Posterior cingulate gyrus (tissue), 11 donors: ENCODE results near the gene ZXDC.

Experiments used
- DNase-seq, 10 donors: peaks; one replicate each; pipeline versions ENCODE4 v3.0.0 to v3.0.0-alpha.2; 2020 to 2021; ENCODE audit warnings: mixed read lengths in 3 of 10
- intact Hi-C: fragments of 100-400 bp; cut with DNase I; formaldehyde crosslinking; loops from one replicate; pipeline ENCODE4 v1.15.1; 2023

ZXDC gene, protein sequence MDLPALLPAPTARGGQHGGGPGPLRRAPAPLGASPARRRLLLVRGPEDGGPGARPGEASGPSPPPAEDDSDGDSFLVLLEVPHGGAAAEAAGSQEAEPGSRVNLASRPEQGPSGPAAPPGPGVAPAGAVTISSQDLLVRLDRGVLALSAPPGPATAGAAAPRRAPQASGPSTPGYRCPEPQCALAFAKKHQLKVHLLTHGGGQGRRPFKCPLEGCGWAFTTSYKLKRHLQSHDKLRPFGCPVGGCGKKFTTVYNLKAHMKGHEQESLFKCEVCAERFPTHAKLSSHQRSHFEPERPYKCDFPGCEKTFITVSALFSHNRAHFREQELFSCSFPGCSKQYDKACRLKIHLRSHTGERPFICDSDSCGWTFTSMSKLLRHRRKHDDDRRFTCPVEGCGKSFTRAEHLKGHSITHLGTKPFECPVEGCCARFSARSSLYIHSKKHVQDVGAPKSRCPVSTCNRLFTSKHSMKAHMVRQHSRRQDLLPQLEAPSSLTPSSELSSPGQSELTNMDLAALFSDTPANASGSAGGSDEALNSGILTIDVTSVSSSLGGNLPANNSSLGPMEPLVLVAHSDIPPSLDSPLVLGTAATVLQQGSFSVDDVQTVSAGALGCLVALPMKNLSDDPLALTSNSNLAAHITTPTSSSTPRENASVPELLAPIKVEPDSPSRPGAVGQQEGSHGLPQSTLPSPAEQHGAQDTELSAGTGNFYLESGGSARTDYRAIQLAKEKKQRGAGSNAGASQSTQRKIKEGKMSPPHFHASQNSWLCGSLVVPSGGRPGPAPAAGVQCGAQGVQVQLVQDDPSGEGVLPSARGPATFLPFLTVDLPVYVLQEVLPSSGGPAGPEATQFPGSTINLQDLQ

DNA sequence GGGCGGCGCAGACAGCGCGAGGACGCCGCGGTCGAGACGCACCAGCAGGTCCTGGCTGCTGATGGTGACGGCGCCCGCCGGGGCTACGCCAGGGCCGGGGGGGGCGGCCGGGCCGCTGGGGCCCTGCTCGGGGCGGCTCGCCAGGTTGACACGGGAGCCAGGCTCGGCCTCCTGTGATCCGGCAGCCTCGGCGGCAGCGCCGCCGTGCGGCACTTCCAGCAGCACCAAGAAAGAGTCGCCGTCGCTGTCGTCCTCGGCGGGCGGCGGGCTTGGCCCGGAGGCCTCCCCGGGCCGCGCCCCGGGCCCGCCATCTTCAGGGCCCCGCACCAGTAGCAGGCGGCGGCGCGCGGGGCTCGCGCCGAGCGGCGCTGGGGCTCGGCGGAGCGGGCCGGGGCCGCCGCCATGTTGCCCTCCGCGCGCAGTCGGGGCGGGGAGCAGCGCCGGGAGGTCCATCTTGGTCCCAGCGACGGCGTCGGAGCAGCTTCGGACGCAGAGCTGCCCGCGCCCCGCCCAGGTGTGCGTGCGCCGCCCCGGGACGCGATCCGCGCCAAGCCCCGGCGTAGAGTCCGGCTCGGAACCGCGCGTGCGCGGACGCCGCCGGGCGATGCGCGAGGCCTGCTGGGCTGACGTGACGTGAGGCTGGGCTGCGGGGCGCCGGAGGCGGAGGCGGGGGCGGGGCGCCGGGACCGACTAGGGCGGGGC lies at the start of gene ZXDC:
ZXDC (minus strand) TSS at position 479 of the 702 bp plus-strand sequence; CDS start at position 453, 26 bp downstream.
- DNase-seq = peak; percentile 86 to 99 (median 92)
- intact Hi-C loops = loop anchor here (1.0 to 10.0 kb wide), 3 partner anchors 81 to 211 kb away; partner anchors contain the start of genes CFAP100 and KLF15

DNA sequence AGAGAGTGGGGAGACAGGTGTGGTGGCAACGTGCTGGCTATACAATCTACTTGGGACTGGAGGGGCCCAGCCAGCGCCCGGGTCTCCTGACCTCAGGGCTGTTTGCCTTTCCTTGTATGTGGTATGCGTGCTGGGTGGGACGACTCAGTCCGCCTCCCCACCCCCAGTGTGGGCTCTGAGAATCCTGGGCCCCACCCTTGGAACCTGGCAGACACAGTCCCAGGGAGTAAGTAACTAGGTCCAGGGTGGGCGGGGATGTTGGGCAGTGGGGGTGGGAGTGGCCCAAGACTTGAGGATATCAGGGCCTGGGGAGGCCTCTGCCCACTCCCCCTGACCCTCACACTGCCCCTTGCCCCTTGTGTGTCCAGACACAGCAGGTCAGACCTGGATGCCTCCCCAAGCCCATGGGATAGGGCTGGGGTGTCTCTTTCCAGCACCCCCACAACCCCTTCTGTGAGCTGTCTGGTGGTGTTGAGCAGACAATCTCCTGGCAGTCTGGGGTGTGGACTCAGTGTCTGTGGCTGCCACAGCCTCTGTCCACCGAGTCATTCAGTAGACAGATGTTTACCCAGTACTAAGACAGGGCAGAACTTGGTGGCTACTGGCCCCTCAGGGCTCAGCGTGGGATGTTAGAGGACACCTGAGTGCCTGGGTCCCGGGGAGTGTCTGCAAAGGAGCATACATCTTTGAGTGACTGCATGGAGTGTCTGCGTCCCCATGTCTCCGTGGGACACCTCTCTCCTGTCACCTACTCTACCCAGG lies 49.6 kb upstream of the ZXDC start:
- DNase-seq = peak in 3 of 10 donors; percentile 8 to 75 (median 64)
- intact Hi-C loops = no loop called here

DNA sequence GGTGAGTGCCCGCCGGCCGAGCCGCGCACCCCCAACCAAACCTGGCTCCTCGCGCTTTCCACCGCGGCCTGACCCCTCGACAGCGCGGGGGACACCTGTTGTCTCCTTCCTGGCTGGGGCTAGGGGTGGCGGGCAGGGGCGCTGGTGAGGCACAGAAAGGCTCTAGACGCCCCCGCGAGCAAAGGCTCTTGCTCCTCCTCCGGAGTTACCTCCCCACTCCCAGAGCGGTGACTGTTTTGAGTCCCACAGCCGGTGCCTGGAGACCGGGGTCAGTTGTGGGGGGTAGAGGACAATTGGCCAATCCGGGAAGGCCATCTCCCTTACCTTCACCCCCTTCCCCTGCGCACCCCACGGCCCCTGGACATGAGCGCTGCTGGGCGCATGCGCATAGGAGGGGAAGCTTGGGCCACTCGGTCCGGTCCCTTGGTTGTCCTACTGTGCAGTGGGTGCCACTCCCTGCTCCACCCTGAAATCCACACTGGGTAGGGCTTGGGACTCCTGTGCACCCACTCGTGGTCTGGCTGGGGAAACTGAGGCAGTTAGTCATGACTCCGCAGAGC lies 48.8 kb upstream of the ZXDC start:
- peak in 5 of 10 donors; percentile 8 to 86 (median 81) for DNase-seq
- intact Hi-C loops = loop anchor here (5.0 kb wide), 4 partner anchors 83 to 1023 kb away; partner anchors contain the start of gene PLXNA1

DNA sequence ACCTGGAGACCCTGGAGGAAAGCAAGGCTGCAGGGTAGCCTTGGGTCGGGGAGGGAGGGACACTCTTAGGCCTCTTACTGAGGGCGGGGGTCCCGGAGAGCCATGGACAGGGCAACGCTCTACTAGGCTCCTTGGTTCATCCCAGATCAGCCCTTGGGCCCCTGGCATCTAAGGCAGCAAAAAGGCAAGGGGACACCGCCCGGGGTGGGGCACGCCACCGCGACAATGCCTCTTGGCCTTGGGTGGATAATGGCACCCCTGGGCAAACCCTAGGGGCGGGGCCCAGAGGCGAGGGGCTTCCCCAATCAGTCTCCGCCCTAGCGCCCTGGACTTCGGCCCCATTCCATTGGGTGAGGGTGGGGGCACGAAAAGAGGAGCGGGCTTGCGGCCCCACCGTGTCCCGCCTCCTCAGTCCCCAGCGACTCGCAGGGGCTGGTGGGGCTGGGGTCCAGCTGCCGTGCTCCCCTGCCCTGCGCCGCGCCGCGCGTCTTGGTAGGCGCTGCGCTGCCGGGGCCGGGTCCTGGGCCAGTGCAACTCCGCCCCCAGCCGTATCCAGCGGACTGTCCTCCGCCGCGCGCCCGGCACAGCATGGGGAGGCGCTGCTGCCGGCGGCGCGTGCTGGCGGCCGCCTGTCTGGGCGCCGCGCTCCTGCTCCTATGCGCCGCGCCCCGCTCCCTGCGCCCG lies 48.2 kb upstream of the ZXDC start, which contains the start of gene CHST13:
CHST13 (plus strand) TSS at position 411 of the 684 bp plus-strand sequence; CDS start at position 589, 178 bp downstream.
- peak in 7 of 10 donors; percentile 11 to 92 (median 34) for DNase-seq
- intact Hi-C loops = loop anchor here (5.0 kb wide), 4 partner anchors 83 to 1023 kb away; partner anchors contain the start of gene PLXNA1

DNA sequence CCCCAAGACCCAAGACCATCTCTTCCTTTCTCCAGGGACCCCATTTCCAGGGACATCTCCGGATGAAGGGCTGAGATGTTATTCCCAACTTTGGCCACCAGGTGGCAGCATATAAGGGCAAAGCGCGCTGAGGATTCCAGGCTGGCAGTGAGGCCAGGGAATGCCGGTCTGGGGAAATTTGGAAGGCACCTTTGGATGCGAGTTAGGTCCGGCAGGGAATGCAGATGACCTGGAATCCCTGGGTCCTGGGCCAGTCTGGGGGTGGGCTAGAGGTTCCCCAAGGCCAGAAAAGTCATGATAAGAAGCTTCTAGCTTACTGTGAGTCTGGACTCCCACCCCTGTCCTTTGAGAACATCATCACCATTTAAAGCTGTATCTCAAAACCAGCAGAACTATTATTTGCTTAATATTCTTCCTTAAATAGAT lies 46.7 kb upstream of the ZXDC start:
- intact Hi-C loops = loop anchor here (5.0 kb wide), 4 partner anchors 85 to 1025 kb away; partner anchors contain the start of gene PLXNA1
- DNase-seq = peak; percentile 38 to 94 (median 70)

DNA sequence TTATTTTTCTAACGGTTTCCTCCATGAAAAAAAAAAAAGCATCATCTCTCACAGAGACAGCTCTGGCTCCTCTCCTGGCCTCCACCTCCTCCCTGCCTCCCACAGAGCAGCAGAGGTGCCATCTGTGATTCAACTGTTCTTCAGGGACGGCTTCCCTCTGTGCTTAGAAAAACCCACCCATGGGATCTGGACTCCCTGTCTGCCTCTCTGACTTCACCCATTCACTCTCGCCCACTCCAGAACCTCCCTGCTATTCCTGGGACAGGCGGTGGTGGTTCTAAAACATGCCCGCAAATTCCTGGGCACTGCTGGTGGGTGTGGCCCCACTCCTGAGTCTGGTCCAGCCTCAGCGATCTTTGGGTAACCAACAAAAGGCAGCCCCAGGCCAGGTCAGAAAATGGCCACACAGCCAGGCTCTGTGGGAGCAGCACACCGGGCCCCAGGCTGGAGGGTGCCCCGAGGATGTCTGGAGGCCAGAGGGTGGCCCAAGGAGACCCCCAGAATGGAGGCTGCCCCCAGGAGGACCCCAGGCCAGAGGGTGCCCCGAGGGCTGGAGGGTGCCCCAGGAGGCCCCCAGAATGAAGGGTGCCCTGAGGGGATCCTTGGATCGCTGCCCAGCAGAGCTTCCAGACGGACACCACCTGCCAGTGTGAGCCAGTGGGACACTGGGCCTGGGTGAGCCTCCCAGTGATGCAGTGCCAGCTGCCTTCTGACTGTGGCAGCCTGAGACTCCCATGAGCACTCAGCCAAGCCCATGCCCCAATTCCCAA lies 45.6 kb upstream of the ZXDC start:
- DNase-seq = peak in 8 of 10 donors; percentile 47 to 93 (median 66)
- intact Hi-C loops = loop anchor here (5.0 kb wide), 4 partner anchors 86 to 1026 kb away; partner anchors contain the start of gene PLXNA1

DNA sequence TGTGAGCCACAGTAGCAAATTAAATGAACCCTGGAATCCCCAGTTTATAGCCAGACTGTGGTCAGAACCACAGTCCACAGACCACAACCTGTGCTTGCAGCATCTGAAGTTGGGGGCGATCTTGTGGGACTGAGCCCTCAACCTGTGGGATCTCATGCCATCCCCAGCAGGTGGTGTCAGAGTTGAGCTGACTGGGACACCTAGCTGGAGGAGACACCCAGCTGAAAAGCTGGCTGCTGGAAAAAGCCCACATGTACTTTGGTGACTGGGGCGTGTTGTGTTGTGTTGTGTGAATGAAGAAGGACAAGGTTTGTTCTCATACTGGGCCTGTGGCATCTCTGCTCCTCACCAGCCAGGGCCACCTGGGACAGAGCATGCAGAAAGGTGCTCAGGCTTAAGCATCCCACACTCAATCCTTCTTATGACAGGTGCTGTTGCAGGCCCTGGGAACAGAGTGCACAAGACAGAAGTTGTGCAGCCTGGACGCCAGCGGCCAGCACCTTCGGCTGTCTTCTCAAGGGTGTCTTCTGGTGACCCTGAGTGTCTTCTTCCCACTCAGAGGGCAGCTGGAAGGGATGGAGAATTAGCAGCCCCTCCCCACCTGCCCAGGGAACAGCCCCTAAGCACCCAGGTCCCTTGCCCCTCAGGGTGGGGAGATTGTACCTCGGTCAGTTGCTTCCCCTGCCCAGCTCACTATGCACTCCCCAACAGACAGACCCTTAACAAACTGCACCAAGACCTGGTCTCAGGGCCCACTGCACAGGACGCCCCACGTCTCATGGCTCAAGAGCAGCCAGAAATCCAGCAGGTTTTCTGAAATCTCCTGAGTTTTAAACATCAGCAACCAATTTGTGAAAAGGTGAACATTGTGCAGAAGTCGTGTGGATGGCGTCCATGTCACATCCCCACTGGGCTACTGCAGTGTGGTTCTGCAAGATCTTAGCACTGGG lies 44.1 kb upstream of the ZXDC start:
- intact Hi-C loops = loop anchor here (5.0 kb wide), 4 partner anchors 88 to 1028 kb away; partner anchors contain the start of gene PLXNA1
- peak in 3 of 10 donors; percentile 31 to 68 (median 57) for DNase-seq

DNA sequence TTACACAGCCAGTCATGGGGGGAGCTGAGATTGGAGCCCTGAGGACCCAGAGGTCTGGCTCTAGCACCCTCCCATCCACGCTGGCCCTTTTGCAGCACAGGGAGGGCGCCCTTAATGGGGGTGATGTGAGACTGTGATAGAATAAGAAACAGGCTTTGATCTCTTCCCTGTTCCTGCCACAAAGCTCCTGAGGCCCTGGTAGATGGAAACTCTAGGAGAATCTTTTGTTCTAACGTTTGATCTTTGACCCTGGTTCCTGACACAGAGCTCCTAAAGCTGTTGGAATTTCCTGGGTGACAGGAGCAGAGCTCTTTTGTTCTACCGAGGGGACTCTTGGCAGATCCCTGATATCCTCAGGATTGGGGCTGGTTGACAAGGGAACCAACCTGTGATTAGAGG lies 43.1 kb upstream of the ZXDC start:
- intact Hi-C loops = no loop called here
- peak in 1 of 10 donors; percentile 14 for DNase-seq

DNA sequence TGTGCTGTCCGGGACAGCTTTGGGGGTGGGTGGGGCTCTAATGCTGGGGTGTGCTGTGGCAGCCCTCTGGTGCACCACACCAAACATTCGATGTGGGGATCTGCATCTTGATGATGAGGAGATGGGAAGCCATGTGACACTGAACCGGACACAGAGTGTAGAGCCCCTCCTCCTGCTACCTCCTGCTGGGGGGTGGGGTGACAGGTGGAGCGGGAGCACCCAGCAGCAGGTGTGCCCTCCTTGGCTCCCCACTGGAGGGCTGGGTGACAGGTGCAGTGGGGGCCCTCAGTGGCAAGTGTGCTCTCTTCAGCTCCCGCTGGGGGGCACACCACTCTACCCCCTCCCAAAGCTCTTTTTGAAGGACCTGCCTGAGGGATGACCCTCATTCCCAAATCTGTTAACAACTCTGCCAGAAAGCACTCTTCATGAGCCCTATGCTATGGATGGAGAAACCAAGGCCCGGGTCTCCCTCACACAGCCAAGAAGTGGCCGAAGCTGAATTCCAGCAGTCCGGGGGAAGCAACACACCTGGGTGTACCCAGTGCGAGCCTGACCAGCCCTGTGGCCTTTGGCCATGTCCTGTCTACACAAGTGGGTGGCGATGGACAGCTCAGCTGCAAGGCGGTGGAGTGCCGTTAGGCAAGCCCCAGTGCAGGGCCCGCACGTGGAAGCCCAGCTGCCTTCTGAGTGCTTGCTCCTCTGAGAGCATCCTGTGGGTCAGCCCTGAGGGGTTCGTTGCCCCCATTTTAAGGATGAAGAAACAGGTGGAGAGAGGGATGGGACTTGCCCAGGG lies 42.5 kb upstream of the ZXDC start:
- peak in 3 of 10 donors; percentile 58 to 65 (median 60) for DNase-seq
- intact Hi-C loops = no loop called here

DNA sequence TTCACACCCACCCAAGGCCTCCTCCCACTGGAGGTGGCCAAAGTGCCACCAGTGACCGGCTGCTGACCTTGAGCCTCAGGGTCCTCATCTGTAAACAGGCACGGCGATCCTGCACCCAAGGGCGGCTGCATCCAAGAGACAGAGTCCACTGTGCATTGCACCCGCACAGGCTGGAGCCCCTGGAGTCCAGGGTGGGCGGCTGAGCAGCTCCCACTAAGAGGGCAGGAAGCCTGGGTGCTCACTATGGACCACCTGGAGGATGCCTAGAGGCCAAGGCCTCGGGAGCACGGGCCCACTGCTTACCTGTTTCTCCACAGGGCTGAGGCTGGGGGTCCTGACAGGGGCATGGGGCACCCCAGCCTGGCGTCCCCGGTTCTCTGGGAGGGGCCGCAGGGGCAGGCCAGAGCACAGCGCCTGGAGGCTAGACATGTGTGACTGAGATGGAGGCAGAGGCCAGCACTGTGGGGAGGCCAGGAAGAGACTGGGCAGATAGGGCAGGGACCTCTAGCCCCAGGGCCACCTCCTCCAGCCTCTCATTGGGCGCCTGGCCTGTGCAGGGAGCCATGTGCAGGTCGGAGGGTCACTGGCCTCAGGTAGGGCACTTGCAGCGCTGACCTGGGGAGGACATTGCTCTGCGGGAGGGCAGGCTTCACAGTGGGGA lies 41.7 kb upstream of the ZXDC start, which contains the start of gene UROC1:
UROC1 (minus strand) TSS at position 483 of the 661 bp plus-strand sequence; CDS start at position 429, 54 bp downstream.
- intact Hi-C loops = no loop called here
- DNase-seq = peak in 3 of 10 donors; percentile 33 to 70 (median 53)

DNA sequence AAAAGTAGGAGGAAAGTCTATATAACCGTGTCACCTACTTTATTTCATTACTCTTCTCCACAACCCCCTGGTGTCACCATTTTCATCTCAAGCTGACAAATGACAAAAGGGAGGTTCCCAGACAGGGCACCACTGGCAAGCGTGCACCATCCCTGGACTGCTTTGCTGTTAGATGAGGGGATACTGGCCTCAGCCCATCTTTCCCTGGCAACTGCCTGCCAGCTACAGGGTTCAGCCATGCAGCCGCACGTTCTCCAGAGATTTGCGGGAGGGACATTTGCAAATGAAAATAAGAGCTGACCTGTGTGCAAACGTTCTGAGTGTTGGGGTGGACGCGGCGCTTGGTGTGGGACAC lies 41.2 kb upstream of the ZXDC start:
- intact Hi-C loops = no loop called here
- DNase-seq = peak in 1 of 10 donors; percentile 30

DNA sequence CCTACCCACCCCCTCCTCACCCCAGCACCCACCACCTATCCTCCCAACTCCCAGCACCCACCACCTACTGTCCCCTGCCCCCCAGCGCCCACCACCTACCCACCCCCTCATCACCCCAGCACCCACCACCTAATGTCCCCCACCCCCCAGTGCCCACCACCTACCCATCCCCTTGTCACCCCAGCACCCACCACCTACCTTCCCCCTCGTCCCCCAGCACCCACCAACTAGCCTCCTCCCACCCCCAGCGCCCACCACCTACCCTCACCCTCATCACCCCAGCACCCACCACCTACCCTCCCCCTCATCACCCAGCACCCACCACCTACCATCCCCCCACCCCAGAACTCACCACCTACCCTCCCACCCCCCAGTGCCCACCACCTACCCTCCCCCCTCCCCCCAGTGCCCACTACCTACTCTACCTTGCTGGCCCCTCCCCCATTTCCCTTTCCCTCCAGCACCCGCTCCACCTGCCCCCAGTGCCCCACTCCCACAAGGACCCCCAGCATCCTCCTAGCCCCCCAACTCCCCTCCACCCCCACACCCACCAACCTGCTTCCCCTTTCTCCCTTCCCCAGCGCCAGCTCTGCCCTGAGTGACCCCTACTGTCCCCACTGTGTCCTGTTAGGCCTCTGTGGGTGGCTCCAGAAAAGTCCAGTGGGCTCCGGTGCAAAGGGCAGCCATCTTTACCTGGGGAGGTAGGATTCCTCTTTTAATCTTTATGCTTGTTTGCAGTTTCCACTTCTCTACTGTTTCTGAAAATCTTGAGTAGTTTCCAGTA lies 40.7 kb upstream of the ZXDC start:
- intact Hi-C loops = no loop called here
- DNase-seq = peak in 3 of 10 donors; percentile 16 to 56 (median 30)

DNA sequence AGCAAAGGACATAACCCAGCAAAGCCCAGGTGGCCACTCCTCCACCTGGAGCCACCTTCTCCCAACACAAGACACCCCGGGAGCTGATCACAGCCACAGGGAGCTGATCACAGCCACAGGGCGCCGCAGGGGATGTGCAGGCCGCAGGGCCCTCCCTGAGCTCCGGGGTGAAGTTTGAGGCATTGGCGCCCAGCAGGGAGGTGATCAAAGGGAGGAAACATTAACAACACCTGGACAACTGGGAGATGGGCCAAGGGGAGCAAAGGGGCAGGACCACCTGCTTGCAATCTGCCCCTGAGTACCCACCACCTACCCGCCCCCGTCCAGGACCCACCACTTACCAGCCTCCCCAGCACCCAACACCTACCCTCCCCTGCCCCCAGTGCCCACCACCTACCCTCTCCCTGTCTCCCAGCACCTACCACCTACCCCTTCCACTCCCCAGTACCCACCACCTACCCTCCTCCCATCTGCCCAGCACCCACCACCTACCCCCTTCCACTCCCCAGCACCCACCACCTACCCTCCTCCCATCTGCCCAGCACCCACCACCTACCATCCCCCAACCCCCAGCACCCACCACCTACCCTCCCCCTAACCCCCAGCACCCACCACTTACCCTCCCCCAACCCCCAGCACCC lies 39.5 kb upstream of the ZXDC start:
- peak in 4 of 10 donors; percentile 4 to 59 (median 46) for DNase-seq
- intact Hi-C loops = no loop called here
